Measurements from ENCODE around the gene DGKG. TPM values are rescaled to one million over a fixed set of nuclear protein-coding genes. Genes with fewer than 3 reads are reported as not detected.

DGKG gene
- total RNA-seq, 1 experiment from 2014 or later, result 0.04 TPM

Other genes with a start within 250 kb of the DGKG start
- gene CRYGS, start 182.1 kb upstream of the DGKG start, total RNA-seq (2014; rRNA removed; shearing (Covaris generic); ENCODE audit: low replicate concordance), result 12.2 and 18.4 TPM in 2 replicates
- 20.6 and 38.7 TPM in 2 replicates for gene TBCCD1, start 205.1 kb upstream of the DGKG start, total RNA-seq (2014; rRNA removed; shearing (Covaris generic); ENCODE audit: low replicate concordance)
- gene DNAJB11, start 208.5 kb upstream of the DGKG start, total RNA-seq (2014; rRNA removed; shearing (Covaris generic); ENCODE audit: low replicate concordance), result 103 and 127 TPM in 2 replicates